GM23338 (cell line): Measurements from ENCODE around the gene FGD4.

Experiments
- CREB1 ChIP-seq: fragments of 250-450 bp; sonication (Bioruptor Pico); IDR thresholded peaks from 2 replicates; pipeline ENCODE4 v1.5.0; 2020; ENCODE audit warnings: low read depth, mild to moderate bottlenecking, moderate library complexity
- EZH2 ChIP-seq: fragments of 200-600 bp; sonication (generic); IDR thresholded peaks from one replicate; pipeline ENCODE4 v1.8.0; 2017; ENCODE audit warnings: antibody characterized with exemption, mild to moderate bottlenecking, low read depth; ENCODE audit not compliant: unreplicated experiment
- EZH2phosphoT487 ChIP-seq: fragments of 200-600 bp; sonication (generic); IDR thresholded peaks from one replicate; pipeline ENCODE4 v1.8.1; 2018; ENCODE audit warnings: antibody characterized with exemption; ENCODE audit not compliant: unreplicated experiment
- POLR2AphosphoS5 ChIP-seq: IDR thresholded peaks from 2 replicates; pipeline ENCODE4 v1.6.1; 2016; ENCODE audit warnings: antibody characterized with exemption, low read depth
- TF ChIP-seq, protein P1 (sequence below), 2 experiments: fragments of 200-600 bp in 1 of 2; sonication (generic) in 1 of 2; conservative IDR thresholded peaks; 2 replicates each; pipeline versions ENCODE4 v1.5.1 to v1.6.1; 2016 to 2017; ENCODE audit warnings: antibody characterized with exemption in 2 of 2, low read depth in 2 of 2, mild to moderate bottlenecking in 2 of 2, moderate library complexity in 1 of 2

DNA sequence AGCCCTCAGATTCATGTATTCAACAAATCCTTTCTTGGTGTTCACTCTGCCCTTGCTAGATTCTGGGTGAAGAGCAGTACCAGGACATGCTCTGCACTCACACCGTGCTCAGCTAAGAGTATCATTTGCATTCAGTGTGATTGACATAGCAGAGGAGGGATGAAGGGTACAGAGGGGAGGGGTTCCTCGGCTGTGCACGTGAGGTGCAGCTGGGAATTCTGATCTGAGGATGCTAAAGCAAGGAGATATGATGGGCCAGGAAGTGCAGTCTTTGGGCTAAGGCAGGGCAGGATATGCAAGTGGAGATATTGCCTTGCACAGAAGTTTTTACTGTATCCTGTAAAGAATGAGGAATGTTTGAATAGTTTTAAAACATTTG lies 108.6 kb downstream of the FGD4 start:
- TF ChIP-seq, protein P1, sequence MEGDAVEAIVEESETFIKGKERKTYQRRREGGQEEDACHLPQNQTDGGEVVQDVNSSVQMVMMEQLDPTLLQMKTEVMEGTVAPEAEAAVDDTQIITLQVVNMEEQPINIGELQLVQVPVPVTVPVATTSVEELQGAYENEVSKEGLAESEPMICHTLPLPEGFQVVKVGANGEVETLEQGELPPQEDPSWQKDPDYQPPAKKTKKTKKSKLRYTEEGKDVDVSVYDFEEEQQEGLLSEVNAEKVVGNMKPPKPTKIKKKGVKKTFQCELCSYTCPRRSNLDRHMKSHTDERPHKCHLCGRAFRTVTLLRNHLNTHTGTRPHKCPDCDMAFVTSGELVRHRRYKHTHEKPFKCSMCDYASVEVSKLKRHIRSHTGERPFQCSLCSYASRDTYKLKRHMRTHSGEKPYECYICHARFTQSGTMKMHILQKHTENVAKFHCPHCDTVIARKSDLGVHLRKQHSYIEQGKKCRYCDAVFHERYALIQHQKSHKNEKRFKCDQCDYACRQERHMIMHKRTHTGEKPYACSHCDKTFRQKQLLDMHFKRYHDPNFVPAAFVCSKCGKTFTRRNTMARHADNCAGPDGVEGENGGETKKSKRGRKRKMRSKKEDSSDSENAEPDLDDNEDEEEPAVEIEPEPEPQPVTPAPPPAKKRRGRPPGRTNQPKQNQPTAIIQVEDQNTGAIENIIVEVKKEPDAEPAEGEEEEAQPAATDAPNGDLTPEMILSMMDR (conservative IDR thresholded peaks at IDR 0.05; ENCODE audit: low read depth in 2 of 2) = no peak
- TF ChIP-seq EZH2phosphoT487 = no peak
- TF ChIP-seq POLR2AphosphoS5 = no peak
- TF ChIP-seq CREB1 = no peak
- no peak for TF ChIP-seq EZH2
